SK-N-SH (cell line): ENCODE measurements around the gene SLC7A6.

Experiments used
- CHD2 ChIP-seq: fragments of 150-350 bp; IDR thresholded peaks from 2 replicates; pipeline ENCODE4 v1.6.1; 2018; ENCODE audit warnings: low read length; ENCODE audit not compliant: partially characterized antibody
- EP300 ChIP-seq, 2 experiments: IDR thresholded peaks; 2 replicates each; pipeline versions ENCODE4 v1.4.0 to v1.6.1; 2012; ENCODE audit warnings: borderline replicate concordance in 1 of 2, low read depth in 1 of 2, low read length in 1 of 2
- EZH2phosphoT487 ChIP-seq: fragments of 200-600 bp; sonication (generic); IDR thresholded peaks from 2 replicates; pipeline ENCODE4 v1.6.1; 2017; ENCODE audit warnings: low read depth, mixed run types, mild to moderate bottlenecking, antibody characterized with exemption, moderate library complexity, borderline replicate concordance
- FOXJ3 ChIP-seq: sonication (generic); formaldehyde crosslinking; IDR thresholded peaks from 2 replicates; pipeline ENCODE4 v1.5.1; 2020; ENCODE audit warnings: mild to moderate bottlenecking, missing genetic modification reagents
- JUND ChIP-seq: IDR thresholded peaks from 2 replicates; pipeline ENCODE4 v1.4.0; 2012
- MXI1 ChIP-seq: IDR thresholded peaks from 2 replicates; pipeline ENCODE4 v1.6.1; 2012; ENCODE audit warnings: mild to moderate bottlenecking, low read depth, low read length, improper control_type of control experiment
- POLR2AphosphoS5 ChIP-seq: IDR thresholded peaks from 2 replicates; pipeline ENCODE4 v1.6.1; 2012; ENCODE audit warnings: low read depth, low read length
- TF ChIP-seq, protein P1 (sequence below): IDR thresholded peaks from 2 replicates; pipeline ENCODE4 v1.4.0; 2012; ENCODE audit warnings: low read depth
- TF ChIP-seq, protein P2 (sequence below): fragments of 200-600 bp; sonication (generic); IDR thresholded peaks from 2 replicates; pipeline ENCODE4 v1.6.1; 2017; ENCODE audit warnings: antibody characterized with exemption, mild to moderate bottlenecking, moderate library complexity

DNA sequence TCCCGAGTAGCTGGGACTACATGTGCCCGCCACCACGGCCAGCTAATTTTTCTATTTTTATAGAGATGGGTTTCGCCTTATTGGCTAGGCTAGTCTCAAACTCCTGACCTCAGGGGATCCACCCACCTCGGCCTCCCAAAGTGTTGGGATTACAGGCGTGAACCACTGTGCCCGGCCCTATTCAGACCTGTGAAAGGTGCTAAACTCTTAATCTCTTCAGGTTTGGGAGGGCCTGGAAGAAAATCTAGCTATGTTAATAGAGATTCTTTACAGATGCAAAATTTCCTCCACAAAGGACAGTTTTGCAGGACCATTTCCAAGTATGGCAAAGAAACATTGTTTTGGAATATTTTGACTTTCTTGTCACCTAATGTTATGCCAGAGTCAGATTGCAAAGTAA lies 22.2 kb upstream of the SLC7A6 start:
- no peak for TF ChIP-seq CHD2
- TF ChIP-seq, protein P1, sequence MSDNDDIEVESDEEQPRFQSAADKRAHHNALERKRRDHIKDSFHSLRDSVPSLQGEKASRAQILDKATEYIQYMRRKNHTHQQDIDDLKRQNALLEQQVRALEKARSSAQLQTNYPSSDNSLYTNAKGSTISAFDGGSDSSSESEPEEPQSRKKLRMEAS = no peak
- TF ChIP-seq, protein P2, sequence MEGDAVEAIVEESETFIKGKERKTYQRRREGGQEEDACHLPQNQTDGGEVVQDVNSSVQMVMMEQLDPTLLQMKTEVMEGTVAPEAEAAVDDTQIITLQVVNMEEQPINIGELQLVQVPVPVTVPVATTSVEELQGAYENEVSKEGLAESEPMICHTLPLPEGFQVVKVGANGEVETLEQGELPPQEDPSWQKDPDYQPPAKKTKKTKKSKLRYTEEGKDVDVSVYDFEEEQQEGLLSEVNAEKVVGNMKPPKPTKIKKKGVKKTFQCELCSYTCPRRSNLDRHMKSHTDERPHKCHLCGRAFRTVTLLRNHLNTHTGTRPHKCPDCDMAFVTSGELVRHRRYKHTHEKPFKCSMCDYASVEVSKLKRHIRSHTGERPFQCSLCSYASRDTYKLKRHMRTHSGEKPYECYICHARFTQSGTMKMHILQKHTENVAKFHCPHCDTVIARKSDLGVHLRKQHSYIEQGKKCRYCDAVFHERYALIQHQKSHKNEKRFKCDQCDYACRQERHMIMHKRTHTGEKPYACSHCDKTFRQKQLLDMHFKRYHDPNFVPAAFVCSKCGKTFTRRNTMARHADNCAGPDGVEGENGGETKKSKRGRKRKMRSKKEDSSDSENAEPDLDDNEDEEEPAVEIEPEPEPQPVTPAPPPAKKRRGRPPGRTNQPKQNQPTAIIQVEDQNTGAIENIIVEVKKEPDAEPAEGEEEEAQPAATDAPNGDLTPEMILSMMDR = no peak
- no peak for TF ChIP-seq EP300 (IDR thresholded peaks at IDR 0.05; ENCODE audit: borderline replicate concordance in 1 of 2, low read depth in 1 of 2, low read length in 1 of 2)
- TF ChIP-seq EZH2phosphoT487 = no peak
- no peak for TF ChIP-seq FOXJ3 (CRISPR knock-in tag)
- TF ChIP-seq JUND = no peak
- TF ChIP-seq POLR2AphosphoS5 = no peak
- no peak for TF ChIP-seq MXI1
